NCI-H345 treated with DMSO at 0.1 percent for 48 hours (cell line): ENCODE measurements around the gene DUXB.

ENCODE experiments used
- DNase-seq: peaks from one replicate; lab custom pipeline; 2025; ENCODE audit not compliant: unreplicated experiment; lab: John Stamatoyannopoulos, UW

DUXB gene

DNA sequence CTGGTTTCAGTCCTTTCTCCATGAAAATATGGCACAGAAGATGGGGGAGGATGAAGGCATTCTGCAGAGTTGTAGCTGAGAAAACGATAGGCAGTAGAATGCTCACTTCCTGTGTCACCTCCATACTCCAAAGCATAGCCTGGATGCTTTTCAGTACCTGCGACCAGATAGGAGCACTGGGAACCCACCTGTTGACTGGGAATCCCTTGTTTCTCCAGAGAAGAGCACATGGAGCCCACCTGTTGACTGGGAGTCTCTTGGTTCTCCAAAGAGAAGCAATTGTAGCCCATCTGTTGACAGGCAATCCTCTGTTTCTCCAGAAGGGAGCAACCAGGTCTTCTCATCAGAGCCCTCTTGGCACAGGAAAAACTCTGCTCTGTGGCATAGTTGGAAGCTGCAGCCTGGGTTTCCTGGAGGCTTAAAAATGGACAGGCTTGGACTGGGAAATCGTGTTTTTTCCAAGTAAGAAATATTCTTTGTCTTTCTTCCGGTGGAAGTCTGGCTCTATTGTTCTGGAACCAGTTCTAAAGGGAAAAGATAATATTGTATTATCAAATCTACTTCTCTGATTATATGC is 40.4 kb downstream of the DUXB start:
- DNase-seq = no peak

DNA sequence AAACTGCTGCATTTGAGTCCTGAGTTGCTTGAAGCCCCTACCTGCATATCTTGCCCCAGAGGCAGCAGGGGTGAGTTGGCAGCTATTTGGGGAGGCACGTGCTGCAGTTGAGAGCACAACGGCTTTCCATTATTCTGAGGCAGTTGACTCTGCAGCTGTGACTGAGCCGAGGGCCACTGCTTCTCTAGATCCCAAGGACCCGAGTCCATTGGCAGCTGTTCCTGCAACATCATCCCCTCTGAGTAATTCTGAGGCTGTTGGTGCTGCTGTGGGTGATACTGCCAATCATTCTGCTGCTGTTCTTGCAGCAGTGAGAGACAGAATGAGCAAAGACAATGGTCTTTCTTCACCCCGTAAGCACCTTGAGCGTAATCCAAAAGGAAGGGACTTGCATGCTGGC is 40.9 kb downstream of the DUXB start:
- DNase-seq = no peak

DNA sequence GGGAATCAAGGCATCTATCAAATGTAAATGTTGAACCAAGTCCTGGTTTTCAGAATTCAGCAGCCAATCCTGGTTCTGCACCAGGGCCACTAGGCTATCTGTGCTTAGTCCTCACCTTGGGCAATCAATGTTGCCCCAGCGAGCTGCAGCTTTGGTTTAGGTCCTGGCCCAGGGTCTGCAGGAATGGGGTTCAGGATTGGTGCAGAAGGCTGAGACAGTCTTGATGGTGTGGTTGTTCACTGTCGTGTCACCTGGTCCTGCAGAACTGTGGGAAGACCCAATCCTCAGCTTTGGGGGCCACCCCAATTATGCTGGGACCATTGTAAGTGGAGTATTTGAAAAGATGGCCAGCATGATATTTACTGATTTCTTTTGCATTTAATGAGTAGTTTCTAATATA is 43.1 kb downstream of the DUXB start:
- DNase-seq = no peak

DNA sequence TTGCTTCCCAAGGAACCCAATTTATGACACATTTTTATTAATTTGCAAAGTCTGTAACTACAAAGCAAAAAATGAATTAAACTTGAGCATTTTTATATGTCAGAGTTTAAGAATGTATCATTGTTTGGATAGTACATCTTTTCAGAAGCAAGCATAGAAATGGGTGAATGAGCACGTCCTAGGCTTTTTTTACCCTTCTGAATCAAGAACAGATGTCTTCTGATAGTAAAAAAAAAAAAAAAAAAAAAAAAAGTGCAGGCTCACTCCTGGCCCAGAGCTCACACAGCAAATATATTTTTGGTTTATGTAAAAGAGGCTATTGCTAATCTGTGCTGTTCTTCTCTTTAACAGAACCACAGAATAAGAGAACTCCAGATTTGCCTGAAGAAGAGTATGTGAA is 47.3 kb downstream of the DUXB start:
- DNase-seq = no peak

DNA sequence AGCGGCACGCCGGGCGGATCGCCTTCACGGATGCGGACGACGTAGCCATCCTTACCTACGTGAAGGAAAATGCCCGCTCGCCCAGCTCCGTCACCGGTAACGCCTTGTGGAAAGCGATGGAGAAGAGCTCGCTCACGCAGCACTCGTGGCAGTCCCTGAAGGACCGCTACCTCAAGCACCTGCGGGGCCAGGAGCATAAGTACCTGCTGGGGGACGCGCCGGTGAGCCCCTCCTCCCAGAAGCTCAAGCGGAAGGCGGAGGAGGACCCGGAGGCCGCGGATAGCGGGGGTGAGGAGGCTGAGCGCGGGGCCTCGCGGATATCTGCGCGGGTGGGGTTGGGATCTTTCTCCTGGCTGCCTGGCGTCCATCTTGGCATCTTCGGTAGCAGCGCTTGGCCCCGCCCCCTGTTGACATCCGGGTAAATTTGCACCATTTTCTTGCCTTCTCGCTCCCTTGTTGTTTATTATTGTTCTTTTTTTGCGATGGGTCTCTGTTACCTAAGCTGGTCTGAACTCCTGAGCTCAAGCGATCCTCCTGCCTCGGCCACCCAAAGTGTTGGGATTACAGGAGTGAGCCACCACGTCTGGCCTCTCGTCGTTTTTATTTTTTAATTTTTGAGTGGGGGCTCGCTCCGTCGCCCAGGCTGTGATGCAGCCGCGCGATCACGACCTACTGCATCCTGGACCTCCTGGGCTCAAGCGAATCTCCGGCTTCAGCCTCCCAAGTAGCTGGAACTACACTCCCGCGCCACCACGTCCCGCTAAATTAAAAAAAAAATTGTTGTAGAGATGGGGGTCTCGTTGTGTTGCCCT is 52.8 kb downstream of the DUXB start:
- peak; percentile 44 for DNase-seq

DNA sequence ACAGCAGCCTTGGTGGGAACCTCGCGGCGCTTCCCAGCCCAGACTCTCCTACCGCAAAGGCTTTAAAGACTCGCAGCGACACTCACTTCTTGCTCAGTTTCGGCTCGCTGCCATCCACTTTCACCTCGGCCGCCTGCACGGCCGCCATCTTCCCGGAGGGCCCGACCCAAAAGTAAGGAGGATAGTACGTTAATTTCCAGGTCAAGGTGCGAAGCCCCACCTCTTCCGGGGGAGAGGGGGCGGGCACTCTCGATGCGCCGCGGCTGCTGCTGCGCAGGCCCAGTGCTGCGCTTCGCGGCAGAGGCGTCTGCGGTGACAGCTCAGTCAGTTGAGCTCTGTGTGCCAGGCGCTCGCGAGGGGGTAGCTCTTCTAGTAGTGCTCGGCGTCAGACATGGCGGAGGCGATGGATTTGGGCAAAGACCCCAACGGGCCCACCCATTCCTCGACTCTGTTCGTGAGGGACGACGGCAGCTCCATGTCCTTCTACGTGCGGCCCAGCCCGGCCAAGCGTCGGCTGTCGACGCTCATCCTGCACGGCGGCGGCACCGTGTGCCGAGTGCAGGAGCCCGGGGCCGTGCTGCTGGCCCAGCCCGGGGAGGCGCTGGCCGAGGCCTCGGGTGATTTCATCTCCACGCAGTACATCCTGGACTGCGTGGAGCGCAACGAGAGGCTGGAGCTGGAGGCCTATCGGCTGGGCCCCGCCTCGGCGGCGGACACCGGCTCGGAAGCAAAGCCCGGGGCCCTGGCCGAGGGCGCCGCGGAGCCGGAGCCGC is 53.6 kb downstream of the DUXB start, which contains the start of the genes KARS1 and TERF2IP:
Gene KARS1 (minus strand): TSS at position 174 of the 773 bp plus-strand sequence. CDS start 26 bp downstream, at position 148.
Gene TERF2IP (plus strand): TSS at position 282 of the 773 bp plus-strand sequence. CDS start 110 bp downstream, at position 392.
- peak; percentile 61 for DNase-seq

DNA sequence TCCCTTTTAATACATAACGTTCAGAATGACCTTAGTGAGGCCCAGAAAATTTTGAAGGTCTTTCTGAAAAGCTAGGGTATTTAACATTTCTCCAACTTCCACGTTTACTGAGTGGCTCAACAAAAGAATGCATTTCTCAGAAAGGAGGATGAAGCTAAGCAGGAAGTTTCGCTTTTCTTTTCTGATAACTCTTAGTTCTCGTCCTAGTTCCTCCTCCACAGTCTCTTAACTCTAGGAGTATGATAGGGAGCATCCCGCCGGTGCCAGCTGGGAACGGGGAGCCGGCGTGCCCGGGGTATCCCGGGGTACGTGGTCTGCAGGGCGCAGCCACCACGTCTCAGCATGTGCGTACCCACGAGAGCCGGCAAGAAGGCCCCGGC is 54.2 kb downstream of the DUXB start:
- DNase-seq = no peak

DNA sequence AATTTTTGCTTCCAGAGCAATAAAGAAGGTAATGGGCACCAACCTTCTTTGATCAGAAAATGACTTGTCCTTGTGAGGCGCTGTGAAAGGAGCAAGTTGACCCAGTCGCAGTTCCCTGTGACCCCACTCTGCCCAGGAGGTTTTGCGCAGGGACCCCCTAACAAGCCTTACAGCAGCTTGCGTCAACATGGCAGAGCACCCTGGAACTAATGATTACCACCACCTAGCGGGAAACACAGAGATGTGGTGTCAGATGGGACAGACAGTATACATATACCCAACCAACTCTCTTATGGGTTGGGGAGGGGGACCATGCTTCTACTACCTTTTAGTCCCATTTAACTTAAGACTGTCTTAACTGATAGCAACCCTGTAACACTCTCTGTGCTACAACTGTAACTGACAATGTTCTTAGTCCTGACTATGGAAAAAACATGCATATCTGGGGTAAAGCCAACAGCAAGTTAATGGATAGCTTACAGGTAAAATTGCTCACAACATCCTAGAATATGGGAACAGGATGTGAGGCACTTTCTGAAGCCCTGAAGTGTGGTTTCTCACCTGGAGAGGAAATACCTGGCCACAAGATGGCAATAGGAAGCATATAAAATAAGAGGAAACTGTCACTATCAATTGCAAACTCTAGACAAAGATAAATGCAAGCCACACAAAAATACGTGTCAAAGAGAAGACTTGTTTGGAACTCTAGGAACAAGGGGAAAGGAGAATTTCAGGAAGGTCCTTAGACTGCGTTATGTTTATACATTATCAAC is 56.8 kb downstream of the DUXB start:
- DNase-seq = no peak
